IPS-18a (cell line): ENCODE measurements around the gene FAM8A1.
"Not testable (repeated sequence)": the region's sequence is repeated elsewhere in the genome, so short reads cannot be mapped to it uniquely, and the experiment has no call there.

Source experiments
- H3K27ac ChIP-seq: one replicate; pipeline ENCODE4 v1.5.1; 2013; ENCODE audit warnings: low read length
- H3K27me3 ChIP-seq: one replicate; pipeline ENCODE4 v1.6.1; 2013; ENCODE audit warnings: mild to moderate bottlenecking, low read length; ENCODE audit not compliant: control insufficient read depth, insufficient read depth
- H3K36me3 ChIP-seq: one replicate; pipeline ENCODE4 v1.6.1; 2013; ENCODE audit warnings: low read depth, low read length; ENCODE audit not compliant: control insufficient read depth
- H3K4me1 ChIP-seq: one replicate; pipeline ENCODE4 v1.6.1; 2013; ENCODE audit warnings: low read depth, low read length; ENCODE audit not compliant: control insufficient read depth
- H3K4me3 ChIP-seq: one replicate; pipeline ENCODE4 v1.5.1; 2013; ENCODE audit warnings: low read length
- H3K9ac ChIP-seq: one replicate; pipeline ENCODE4 v1.6.1; 2013; ENCODE audit warnings: mild to moderate bottlenecking, low read length, moderate library complexity
- H3K9me3 ChIP-seq: one replicate; pipeline ENCODE4 v1.6.1; 2013; ENCODE audit warnings: low read depth, low read length; ENCODE audit not compliant: control insufficient read depth

The FAM8A1 gene, protein sequence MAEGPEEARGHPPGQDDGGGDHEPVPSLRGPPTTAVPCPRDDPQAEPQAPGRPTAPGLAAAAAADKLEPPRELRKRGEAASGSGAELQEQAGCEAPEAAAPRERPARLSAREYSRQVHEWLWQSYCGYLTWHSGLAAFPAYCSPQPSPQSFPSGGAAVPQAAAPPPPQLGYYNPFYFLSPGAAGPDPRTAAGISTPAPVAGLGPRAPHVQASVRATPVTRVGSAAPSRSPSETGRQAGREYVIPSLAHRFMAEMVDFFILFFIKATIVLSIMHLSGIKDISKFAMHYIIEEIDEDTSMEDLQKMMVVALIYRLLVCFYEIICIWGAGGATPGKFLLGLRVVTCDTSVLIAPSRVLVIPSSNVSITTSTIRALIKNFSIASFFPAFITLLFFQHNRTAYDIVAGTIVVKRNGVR

GRCh38 chr6:17599877-17600526, at the start of gene FAM8A1:
Gene FAM8A1, plus strand, starts transcription at chr6:17600302. Its CDS starts 108 bp downstream, at chr6:17600410.
- H3K27ac ChIP-seq = peak within 1 kb of the TSS; percentile 27
- H3K36me3 ChIP-seq = no peaks in the 10 kb centered on the region
- H3K9ac ChIP-seq = peak within 1 kb of the TSS; percentile 58
- peaks cover 7% of the 10 kb centered on the region for H3K27me3 ChIP-seq
- no peaks in the 10 kb centered on the region for H3K9me3 ChIP-seq
- peaks cover 4% of the 10 kb centered on the region for H3K4me1 ChIP-seq
- peak within 1 kb of the TSS; percentile 63 for H3K4me3 ChIP-seq

- H3K36me3 ChIP-seq = no peaks in the 10 kb centered on the region
These were observed 48.6 kb upstream of the FAM8A1 start for GRCh38 chr6:17551383-17551958.

DNA sequence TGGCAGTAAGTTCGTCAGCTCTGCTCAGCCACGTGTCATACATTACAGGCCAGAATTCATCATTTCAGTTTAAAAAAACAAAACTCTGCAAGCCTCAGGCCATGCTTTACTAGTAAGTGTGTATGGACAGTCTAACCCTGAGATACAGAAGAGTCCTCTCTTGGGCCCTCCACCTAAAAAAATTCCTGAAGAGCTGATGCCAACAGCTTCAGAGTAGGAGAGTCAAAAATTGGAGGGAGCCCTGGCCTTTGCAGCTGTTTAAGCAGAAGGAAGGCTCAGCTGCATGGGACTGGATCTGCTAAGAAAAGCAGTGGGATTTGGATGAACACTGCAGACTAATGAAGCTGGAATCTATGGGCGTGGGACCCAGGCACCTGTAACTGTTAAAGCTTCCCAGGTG, 47.2 kb upstream of the FAM8A1 start:
- H3K27me3 ChIP-seq = no peaks in the 10 kb centered on the region
- H3K9me3 ChIP-seq = no peaks in the 10 kb centered on the region
- H3K9ac ChIP-seq = no peak overlapping the region
- H3K27ac ChIP-seq = no peak overlapping the region
- no peak overlapping the region for H3K4me3 ChIP-seq
- H3K4me1 ChIP-seq = no peaks in the 10 kb centered on the region
- no peaks in the 10 kb centered on the region for H3K36me3 ChIP-seq

More at GRCh38 chr6:17551383-17551958, 48.6 kb upstream of the FAM8A1 start:
- Histone ChIP-seq H3K9ac (no peak overlapping the region), H3K9me3 (no peaks in the 10 kb centered on the region), H3K27me3 (no peaks in the 10 kb centered on the region), H3K27ac (no peak overlapping the region), H3K4me3 (no peak overlapping the region), H3K4me1 (no peaks in the 10 kb centered on the region)

DNA sequence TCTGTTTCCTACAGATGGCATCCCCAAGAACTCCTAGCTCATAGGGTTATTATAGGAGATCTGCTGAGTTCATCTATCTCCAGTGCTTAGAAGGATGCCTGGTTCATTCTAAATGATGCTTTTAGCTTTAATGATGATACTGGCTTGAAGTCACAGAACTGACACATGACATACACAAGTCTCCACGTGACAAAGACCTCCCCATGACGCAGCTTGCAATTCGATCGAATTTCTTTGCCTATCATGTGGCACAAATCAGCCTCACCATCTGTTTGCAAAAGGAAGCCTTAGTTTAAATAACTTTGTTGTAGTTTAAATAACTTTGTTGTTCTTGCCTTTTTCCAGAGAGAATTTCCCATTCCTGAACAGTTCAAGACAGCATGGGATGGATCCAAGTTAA, 44.1 kb upstream of the FAM8A1 start:
- Histone ChIP-seq H3K36me3 (no peaks in the 10 kb centered on the region), H3K27ac (no peak overlapping the region), H3K4me1 (no peaks in the 10 kb centered on the region), H3K9me3 (no peaks in the 10 kb centered on the region), H3K27me3 (no peaks in the 10 kb centered on the region), H3K9ac (no peak overlapping the region), H3K4me3 (no peak overlapping the region)

DNA sequence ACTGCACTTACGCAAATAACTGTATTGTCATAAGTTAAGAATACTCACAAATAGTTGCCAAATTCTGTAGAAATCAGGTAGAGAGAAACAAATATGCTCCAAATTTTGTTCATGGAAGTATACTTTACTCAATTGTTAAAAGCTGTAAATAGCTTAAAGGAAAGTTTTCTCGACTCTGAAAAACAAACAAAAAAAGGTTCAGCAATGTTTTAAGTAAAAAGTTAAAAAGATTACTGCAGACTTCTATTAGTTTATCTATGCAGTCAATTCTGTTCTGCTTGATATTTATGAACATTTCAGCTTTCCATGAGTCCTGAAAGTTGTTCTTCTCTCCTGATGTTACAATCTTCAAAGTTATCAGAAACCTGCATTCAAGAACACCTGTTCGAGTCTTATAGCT, 37.5 kb upstream of the FAM8A1 start:
- Histone ChIP-seq H3K4me1 (no peaks in the 10 kb centered on the region), H3K9me3 (peaks cover 19% of the 10 kb centered on the region), H3K27me3 (no peaks in the 10 kb centered on the region), H3K9ac (no peak overlapping the region), H3K27ac (no peak overlapping the region), H3K36me3 (no peaks in the 10 kb centered on the region), H3K4me3 (no peak overlapping the region)

GRCh38 chr6:17565399-17565798, 34.7 kb upstream of the FAM8A1 start:
- Histone ChIP-seq H3K9me3 (peaks cover 19% of the 10 kb centered on the region), H3K9ac (no peak overlapping the region), H3K4me3 (no peak overlapping the region), H3K4me1 (no peaks in the 10 kb centered on the region), H3K27me3 (no peaks in the 10 kb centered on the region), H3K36me3 (no peaks in the 10 kb centered on the region), H3K27ac (no peak overlapping the region)

DNA sequence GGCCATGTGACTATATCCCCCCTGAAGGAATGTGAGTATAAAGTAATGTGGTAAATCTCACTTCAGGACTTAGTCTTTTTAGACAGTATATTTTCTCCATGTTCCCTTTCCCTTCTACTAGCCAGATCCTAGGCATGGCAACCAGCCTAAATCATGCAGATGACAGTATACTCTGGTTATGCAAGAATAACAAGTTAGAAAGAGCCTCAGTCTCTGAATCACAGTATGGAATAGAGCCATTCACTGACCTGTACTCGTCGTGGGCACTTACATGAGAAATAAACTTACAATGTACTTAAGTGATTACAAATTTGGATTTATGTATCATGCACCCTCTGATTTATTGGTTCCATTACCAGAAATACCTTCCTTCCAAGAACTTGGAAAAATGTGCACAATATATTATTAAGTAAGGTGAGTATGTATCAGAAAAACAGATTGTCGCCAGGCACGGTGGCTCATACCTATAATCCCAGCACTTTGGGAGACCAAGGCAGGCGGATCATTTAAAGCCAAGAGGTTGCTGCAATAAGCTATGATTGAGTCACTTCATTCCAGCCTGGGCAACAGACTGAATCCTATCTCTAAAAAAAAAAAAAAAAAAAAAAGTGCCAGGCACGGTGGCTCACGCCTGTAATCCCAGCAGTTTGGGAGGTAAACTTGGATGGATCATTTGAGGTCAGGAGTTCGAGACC, 25.1 kb upstream of the FAM8A1 start:
- Histone ChIP-seq H3K27me3 (no peaks in the 10 kb centered on the region), H3K27ac (no peak overlapping the region), H3K9ac (no peak overlapping the region), H3K9me3 (peaks cover 6% of the 10 kb centered on the region), H3K36me3 (no peaks in the 10 kb centered on the region), H3K4me3 (no peak overlapping the region), H3K4me1 (no peaks in the 10 kb centered on the region)

DNA sequence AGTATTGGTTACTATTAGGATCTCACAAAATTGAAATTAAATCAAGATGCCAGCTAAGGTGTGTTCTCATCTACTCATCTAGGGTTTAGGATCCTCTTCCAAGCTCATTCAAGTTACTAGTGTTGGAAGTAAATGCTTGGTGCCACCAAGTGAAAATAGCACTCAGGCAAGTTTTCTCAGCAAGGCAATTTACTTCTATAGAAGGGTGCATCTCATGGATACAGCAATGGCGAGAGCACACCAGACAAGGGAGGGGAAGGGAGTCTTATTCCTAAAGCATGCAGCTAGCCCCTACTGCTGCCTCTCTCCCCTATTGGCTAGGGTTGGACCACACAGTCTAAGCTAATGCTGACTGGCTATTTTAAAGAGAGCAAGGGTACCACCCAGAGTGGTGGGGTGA, 23.0 kb upstream of the FAM8A1 start:
- Histone ChIP-seq H3K4me1 (no peaks in the 10 kb centered on the region), H3K9ac (no peak overlapping the region), H3K4me3 (no peak overlapping the region), H3K36me3 (no peaks in the 10 kb centered on the region), H3K27me3 (no peaks in the 10 kb centered on the region), H3K27ac (no peak overlapping the region), H3K9me3 (peaks cover 6% of the 10 kb centered on the region)

- H3K9ac ChIP-seq = no peak overlapping the region
- H3K27ac ChIP-seq = no peak overlapping the region
- no peaks in the 10 kb centered on the region for H3K4me1 ChIP-seq
- H3K4me3 ChIP-seq = no peak overlapping the region
- no peaks in the 10 kb centered on the region for H3K27me3 ChIP-seq
- no peaks in the 10 kb centered on the region for H3K36me3 ChIP-seq
- peaks cover 6% of the 10 kb centered on the region for H3K9me3 ChIP-seq
These were observed 19.5 kb upstream of the FAM8A1 start for GRCh38 chr6:17580518-17581048.

DNA sequence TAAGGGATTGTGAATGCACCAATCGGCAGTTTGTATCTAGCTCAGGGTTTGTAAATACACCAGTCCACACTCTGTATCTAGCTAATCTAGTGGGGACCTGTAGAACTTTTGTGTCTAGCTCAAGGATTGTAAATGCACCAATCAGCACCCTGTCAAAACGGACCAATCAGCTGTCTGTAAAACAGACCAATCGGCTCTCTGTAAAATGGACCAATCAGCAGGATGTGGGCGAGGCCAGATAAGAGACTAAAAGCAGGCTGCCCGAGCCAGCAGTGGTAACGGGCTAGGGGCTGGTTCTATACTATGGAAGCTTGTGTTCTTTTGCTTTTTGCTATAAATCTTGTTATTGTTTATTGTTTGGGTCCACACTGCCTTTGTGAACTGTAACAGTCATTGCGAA, 18.8 kb upstream of the FAM8A1 start:
- not testable (repeated sequence) for H3K9me3 ChIP-seq, H3K4me3 ChIP-seq, H3K27me3 ChIP-seq, H3K27ac ChIP-seq, H3K9ac ChIP-seq, H3K36me3 ChIP-seq, H3K4me1 ChIP-seq

DNA sequence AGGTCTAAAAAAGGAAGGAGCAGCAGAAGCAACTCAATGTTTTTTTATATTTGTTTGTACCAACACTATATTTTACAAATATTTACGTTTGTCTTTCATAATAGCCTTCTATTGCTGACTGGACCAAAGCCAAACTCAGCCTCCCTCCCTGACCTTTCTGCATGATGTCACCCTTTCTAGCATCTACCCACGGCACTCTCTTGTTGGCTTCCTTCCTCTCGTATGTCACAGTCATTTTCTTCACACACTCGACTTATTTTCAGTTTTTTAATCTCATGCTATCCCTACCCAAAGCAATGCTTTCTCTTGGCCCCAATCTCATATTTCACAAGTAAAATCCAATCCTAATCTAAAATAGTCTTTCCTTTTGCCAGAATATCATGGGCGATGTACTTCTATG, 16.3 kb upstream of the FAM8A1 start:
- H3K4me1 ChIP-seq = no peaks in the 10 kb centered on the region
- no peak overlapping the region for H3K9ac ChIP-seq
- H3K36me3 ChIP-seq = no peaks in the 10 kb centered on the region
- no peaks in the 10 kb centered on the region for H3K9me3 ChIP-seq
- H3K27me3 ChIP-seq = no peaks in the 10 kb centered on the region
- H3K4me3 ChIP-seq = no peak overlapping the region
- no peak overlapping the region for H3K27ac ChIP-seq
